ENCODE results near the gene NDUFAF4.
"Not testable (repeated sequence)": the region's sequence is repeated elsewhere in the genome, so short reads cannot be mapped to it uniquely, and the experiment has no call there.

The NDUFAF4 gene

DNA sequence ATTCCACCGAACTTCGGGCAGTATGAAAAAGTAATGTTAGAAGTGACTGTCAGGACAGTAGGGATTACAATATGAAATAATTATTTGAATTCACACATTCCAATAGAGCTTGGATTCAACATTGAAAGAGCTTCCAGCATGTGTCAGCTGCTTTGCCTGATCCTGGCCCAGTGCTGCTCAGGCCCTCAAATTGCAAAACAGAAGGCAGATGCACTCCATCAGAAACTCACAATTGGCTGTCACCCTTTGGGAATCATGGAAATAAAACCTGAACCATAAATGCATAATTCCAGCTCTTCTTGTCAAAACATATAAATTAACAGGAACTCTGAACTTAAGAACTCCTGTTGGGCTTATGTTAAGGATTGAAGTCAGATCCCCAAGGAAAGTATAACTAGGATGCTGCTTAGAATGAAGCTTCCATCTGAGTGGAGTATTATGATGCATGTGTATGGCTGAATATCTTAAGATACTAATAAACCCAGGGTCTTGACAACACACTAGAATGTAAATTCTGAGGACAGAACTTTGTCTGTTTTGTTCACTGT is 1.8 kb upstream of the NDUFAF4 start:
- DNase-seq (ENCODE audit: low read depth in 3 of 3, low spot score in 1 of 3) = no peak

DNA sequence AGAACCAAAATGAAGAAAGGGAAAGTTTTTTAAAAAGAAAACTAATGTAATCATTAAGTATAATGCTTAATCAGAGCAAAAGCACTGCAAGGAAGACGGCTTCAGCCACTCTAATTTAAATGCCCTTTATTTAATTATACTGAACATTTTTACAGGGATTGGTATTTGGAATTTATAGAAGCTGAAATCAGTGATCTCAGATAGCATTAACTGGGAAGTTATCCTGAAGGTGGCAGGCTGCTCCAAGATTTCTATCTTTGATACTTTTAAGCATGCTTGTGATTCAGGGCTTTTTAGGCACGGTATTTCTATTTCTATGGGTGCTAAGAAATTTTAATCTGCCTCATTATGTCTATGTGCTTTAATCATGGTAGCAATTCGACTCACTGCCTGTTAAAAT is 1.3 kb upstream of the NDUFAF4 start:
- no peak for DNase-seq (ENCODE audit: low read depth in 3 of 3, low spot score in 1 of 3)

DNA sequence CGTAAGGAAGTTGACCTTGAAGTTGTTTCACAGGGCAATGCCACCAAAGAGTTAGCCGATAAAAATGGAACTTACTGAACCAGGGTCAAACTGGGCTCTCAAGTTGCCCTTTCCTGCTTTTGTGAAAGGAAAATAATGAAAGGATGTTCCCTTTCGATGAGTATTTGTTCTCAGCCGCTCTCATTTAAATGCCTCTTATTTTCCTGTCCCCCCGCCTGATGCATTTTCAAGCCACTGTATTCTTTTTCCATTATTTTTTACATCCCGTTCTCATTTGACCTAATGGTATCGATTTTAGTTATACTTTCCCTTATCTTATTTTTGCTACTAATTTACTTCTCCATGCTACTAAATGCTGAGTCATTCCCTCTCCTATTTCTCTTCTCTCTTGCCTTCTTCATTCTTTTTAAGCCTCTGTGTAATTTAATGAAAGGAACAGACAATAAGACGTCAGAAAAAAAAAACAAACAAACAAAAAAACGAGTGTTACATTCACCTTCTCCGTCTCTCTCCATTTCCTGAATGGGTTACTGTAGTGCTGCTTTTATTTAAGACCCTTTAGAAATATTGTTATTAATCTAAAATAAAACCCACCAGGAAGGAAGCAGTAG is 655 bp upstream of the NDUFAF4 start:
- no peak for DNase-seq (ENCODE audit: low read depth in 3 of 3, low spot score in 1 of 3)

DNA sequence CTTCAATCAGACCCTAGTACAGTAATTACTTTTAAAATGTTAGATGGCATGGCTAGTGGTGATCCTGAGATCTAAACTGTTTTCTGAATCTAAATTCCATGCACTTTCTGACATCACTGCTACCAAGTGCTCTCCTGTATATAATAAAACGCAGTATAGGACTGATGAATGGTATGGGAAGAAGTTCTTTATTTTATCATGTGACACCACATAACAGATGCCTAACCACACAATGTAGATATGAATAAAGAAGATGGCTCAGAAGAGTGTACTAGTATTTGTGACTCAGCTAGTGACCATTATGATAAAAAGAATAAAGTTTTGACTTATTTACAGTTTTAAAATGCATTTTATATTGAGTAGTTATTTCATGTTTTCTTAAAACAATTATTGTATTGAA is 8.5 kb downstream of the NDUFAF4 start:
- DNase-seq (ENCODE audit: low read depth in 3 of 3, low spot score in 1 of 3) = no peak

DNA sequence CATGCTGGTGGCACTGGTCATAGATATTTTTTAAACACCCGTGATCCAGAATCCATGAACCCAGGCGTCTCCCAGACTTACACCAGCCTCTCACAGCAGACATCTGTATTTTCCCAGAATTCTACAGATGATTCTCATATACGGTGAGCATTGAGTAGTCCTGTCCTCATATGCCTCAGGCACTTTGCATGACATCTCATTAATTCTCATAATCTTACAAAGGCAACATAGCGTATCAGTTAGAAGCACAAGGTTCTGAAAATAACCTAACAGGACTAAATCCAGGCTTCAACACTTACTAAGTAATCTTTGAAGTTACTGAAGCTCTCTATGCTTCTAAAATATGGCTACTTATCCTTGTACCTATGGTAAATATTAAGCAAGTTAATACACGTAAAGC is 8.9 kb downstream of the NDUFAF4 start:
- DNase-seq (ENCODE audit: low read depth in 3 of 3, low spot score in 1 of 3) = no peak

DNA sequence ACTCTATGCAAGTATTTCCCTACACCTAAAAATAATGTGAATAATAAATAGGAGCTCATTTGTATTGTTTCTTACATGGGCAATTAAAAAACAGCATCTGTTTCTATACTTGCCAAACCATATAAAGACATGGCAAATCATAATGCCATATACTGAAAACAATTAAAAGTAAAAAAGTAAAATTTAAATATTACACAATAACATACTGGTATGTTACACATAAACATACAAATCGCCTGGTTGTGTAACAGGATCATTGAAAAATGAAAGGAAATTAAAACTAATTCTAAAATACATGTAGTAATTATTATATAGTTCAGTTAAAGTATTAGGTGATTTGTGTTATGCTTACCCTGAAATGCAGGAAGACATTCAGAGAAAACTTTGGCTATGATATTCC is 11.2 kb downstream of the NDUFAF4 start:
- no peak for DNase-seq (ENCODE audit: low read depth in 3 of 3, low spot score in 1 of 3)

DNA sequence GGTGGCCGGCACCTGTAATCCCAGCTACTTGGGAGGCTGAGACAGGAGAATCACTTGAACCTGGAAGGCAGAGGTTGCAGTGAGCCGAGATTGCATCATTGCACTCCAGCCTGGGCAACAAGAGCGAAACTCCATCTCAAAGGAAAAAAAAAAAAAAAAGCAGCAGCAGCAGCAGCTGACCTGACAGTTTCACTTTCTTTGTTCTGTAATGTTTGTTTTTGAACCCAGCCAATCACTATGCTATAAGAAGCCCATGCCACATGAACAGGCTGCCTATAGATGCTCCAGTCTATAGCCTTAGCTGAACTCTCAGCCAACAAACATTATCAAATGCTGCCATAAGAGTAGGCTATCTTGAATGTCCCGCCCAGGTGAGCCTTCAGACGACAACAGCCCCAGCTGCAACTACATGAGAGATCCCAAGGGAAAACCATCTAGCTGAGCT is 12.5 kb downstream of the NDUFAF4 start:
- DNase-seq (ENCODE audit: low read depth in 3 of 3, low spot score in 1 of 3) = not testable (repeated sequence)

DNA sequence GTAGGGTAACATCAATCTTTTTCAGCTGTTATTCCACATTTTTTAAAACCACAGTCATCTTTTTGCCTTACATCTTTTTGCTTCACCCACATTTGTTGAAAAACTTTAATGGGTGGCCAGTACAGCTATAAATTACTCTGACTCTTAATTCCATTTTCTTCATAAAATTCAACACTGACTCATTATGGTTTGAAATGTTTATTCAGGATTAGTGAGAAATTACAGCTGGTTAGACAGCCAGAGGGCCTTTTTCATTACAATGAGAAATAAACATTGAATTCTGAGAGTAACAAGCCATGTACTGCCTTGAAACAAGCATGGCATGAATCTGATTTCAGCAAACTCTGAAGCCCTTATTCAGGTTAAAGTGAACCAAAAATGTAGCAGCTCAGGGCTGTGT is 19.5 kb downstream of the NDUFAF4 start:
- no peak for DNase-seq (ENCODE audit: low read depth in 3 of 3, low spot score in 1 of 3)

DNA sequence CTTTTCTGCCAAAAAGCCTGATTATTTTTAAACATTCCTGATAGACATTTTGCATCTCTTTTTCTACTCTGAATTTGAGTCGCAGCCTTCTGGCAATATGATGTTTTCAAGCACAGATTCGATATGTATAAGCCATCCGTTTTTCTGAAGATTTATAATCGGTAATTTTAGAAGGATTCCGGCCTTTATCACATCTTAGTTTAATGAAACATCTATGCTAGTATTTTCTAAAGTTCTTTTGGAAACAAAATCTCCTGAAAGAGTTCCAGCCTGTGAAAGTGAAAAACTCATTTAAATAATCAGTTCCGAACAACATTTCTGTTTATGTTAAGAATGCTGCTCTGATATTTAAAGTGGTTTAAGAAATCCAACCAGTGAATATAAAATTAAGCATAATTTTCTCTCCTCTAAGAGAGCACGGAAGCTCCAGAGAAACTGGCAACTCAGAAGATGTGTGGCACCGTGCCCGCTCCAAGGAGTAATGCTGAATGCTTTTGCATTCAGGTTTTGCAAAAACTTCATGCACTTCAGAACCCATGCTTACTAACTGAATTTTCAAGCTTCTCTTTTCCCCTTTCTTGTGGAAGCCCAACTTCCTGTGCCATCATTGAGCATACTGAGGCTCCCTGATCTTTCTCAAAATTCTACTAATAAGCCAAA is 20.7 kb downstream of the NDUFAF4 start:
- no peak for DNase-seq (ENCODE audit: low read depth in 3 of 3, low spot score in 1 of 3)

DNA sequence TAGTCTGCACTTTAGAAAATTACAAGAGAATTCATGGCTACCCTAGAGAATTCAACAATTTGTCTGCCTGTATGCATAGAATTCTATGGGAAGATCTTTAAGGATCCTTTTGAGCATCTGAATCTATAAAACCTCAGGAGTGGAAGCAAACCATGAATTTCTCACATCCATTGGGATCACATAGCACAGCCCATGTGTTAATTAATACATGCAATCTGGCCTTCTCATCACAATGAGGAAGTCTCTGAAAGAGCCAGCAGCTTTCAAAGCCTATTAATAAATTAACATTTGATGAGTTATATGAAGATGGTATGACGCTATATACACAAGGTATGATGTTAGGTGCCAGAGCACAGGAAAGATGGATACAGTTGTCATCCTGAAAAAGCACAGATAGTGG is 24.7 kb downstream of the NDUFAF4 start:
- no peak for DNase-seq (ENCODE audit: low read depth in 3 of 3, low spot score in 1 of 3)

DNA sequence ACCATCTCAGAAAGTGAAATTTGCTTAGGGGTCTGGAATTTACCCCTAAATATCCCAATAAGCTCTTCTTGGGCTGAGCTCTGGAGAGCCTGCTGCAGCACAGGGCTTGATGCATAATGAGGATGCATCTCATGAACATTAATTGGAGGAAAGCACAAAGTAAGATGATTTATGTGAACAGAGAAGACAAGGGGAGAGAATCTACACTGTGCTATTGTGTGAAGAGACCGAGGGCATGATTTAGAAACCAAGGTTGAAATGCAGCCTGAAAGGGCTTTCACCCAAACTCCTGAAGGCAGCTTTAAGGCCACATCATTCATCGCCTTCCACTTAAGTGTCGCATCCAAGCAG is 32.7 kb downstream of the NDUFAF4 start:
- no peak for DNase-seq (ENCODE audit: low read depth in 3 of 3, low spot score in 1 of 3)

DNA sequence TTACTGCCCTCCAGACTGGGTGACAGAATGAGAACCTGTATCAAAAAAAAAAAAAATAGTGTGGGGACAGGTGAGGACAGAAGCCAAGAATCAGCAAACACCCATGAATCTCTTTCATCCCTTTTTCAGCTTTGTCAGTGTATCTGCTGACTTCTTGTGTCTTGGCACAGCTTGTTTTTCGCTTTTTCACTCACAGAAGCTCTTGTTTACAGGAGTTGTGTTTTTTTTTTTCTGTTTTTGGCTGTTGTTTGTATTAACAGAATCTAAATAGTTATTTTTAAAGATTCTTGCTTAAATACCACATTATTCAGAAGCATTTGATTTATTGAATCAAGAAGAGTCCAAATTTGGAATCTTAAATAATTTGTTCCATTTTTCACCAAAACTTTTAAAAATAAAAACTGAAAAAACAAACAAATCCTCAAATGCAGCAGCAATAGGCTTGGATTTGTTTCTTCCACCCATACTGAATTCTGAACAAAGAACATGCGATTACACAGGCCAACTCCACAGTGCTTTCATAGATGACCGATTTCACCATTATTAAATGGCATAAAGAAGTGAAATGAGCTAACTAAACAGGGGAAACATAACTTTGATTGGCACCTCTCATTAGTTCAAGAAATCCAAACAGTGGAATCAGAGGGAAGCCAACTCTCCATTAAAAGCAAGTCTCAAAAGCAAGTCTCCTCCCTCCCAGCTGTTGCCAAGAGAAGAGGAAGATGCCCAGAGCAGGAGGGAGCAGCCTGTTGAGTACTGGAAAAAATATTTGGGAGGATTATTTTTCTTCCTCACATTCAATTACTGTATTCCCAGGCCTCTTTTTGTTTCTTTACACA is 33.3 kb downstream of the NDUFAF4 start:
- no peak for DNase-seq (ENCODE audit: low read depth in 3 of 3, low spot score in 1 of 3)

DNA sequence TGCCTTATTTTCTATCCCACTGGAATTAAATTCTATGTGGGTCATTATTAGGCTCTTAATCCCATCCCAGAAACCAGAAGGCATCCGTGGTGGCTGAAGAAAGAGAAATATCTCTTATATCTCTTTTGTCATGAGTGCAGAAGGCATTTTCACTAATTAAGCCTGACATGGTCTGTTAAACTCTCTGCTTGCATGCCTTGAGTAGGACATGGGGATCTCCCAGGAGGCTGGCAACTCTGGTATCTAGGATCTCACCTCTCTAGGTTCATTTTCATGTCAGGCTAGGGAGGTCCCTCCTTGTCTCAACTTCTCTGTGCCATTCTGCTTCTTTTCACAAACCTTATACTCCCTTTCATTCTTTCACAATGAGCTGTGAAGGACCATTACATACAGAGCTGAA is 35.1 kb downstream of the NDUFAF4 start:
- DNase-seq (ENCODE audit: low read depth in 3 of 3, low spot score in 1 of 3) = no peak

DNA sequence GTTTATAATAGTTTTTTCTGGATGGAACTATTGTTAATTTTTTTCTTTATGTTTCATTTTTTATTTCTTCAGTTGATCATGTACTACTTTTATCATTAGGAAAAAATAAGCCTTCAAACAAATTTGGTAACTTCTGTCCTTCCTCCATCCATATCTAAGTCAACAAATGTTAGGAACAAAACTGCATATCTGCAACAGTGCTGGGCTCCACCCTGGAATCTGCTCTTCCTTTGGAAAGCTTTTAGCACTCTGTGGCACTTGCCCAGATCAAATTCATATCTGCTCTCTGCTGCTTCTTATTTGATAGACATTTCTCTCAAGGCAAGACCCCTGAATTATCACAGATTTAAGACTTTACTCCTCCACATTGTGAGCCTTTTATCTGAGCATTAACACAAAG is 36.1 kb downstream of the NDUFAF4 start:
- DNase-seq (ENCODE audit: low read depth in 3 of 3, low spot score in 1 of 3) = no peak

DNA sequence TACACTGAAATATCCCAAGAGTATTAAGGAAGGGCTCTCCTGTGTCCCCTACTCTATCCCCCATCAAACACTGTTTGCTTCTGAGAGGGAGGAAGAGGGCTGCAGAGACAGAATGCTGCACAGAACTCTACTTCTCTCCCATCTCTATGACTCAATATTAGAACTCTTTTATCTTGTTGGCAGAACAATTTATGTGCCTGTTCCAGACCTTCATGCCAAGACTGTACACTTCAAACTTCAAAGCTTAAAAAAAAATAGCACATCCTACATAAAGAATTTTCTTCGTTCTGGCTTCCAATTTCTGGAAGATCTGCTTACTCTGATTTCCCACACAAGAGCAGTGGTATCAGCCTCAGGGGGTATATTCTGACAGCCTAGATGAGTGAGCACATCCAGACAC is 40.8 kb downstream of the NDUFAF4 start:
- DNase-seq (ENCODE audit: low read depth in 3 of 3, low spot score in 1 of 3) = no peak

DNA sequence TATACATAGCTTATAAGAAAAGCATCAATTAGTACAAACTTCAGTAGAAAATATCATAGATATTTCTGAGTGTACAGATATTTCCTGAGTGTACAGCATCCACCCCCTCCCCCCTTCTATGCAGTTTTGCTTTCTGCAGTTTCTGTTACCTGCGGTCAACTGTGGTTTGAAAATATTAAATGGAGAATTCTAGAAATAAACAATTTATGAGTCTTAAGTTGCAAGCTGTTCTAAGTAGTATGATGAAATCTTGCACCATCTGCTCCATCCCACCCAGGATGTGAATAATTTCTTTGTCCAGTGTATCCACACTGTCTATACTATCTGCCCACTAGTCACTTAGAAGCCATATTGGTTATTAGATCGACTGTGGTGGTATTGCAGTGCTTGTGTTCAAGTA is 44.6 kb downstream of the NDUFAF4 start:
- DNase-seq (ENCODE audit: low read depth in 3 of 3, low spot score in 1 of 3) = no peak

DNA sequence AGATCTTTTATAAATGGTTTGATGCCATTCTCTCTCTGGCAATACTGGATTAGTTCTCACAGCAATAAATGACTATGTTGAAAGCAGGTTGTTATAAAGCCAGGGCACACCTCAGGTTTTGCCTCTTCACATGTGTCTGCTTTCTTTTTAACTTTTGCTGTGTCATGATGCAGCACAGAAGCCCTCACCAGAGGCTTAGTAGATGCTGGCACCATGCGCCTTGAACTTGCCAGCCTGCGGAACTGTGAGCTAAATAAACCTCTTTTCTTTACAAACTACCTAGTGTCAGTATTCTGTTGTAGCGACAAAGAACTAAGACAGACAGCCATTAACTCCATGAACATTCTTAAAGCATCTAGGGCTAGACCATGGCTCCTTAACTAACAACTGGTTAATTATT is 45.1 kb downstream of the NDUFAF4 start:
- no peak for DNase-seq (ENCODE audit: low read depth in 3 of 3, low spot score in 1 of 3)

DNA sequence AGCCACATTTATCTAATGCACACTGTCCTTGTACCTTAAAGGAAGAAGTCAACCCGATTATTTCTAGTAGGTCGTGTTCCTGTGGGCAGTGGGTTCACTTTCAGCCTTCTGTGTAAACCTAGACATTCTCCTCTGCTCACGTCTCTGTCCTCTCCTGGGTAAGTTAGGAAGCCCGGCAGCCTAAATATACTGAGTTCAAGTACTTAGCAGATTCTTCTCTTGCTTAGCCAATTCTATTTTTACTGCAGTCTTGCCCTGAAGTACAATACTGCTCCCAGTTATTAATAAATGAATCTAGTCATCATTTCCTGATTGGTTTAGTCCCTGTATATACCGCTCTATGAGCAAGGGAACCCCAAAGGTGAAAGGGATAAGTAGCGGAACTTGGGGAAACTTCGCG is 45.8 kb downstream of the NDUFAF4 start:
- no peak for DNase-seq (ENCODE audit: low read depth in 3 of 3, low spot score in 1 of 3)

DNA sequence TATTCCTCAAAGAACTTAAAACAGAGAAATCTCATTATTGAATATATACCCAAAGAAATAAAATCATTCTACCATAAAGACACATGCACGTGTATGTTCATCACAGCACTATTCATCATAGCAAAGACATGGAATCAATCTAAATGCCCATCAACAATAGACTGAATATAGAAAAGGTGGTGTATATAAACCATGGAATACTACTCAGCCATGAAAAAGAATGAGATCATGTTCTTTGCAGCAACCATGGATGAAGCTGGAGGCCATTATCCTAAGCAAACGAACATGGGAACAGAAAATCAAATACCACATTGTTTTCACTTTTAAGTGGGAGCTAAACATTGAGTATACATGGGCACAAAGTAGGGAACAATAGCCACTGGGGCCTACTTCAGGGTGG is 48.1 kb downstream of the NDUFAF4 start:
- DNase-seq (ENCODE audit: low read depth in 3 of 3, low spot score in 1 of 3) = no peak

DNA sequence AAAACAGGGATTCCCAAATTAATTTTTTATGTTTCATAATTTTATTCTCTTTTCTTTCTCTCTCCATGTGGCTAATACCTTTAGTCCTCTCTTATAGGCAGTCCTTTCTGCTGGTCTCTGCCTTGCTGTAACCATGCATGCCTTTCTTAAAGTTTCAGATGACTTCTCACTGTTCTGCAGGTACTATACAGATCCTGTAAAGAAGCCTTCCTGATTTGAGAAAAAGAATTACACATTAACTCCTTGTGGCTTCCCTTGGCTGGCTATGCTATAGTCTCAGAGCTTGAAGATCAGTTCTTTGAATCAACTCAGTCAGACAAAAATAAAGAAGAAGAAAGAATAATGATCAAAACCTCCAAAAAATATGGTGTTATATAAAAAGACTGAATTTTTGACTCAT is 53.2 kb downstream of the NDUFAF4 start:
- no peak for DNase-seq (ENCODE audit: low read depth in 3 of 3, low spot score in 1 of 3)

DNA sequence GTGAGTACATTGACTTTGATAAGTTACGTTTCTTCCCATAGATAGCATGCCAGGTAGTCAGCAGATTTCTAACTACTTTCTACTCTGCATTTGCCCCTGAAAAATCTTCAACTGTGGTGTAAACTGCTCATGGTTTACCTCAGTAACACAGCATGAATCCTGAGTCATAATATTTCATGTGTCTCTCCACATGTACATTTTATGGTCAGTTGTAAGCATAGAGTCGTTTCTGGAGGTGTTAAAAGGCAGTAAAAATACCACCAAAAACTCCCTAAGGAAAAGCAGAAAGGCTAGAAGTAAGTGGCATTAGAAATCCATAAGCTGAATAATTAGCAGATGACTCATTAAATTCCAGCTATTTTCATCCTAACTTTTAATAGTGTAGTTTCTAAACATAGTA is 56.3 kb downstream of the NDUFAF4 start:
- DNase-seq (ENCODE audit: low read depth in 3 of 3, low spot score in 1 of 3) = no peak

Measured in stimulated activated CD4-positive, alpha-beta T cell treated with anti-CD3 and anti-CD28 coated beads, TNF-alpha, amount 100 ng/mL, for 1 hour (primary cell).